ENCODE data around the gene TMEM131.

DNA sequence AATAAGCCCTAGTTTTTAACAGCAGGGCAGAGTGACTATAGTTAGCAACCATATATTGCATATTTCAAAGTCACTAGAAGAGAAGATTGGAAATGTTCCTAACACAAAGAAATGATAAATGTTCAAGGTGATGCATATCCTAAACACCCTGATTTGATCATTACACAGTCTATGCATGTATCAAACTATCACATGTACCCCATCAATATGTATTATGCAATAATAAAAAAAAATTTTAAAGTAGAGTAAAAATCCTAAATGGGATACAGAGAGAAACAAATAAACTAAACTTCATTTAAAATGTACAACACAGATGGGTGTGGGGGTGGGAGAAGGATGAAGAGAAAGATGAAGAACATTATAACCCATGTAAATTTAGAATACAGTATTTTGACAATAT lies 93.9 kb downstream of the TMEM131 start:
- TF ChIP-seq POLR2A (IDR thresholded peaks at IDR 0.05), result no peak
- TF ChIP-seq, protein P1, sequence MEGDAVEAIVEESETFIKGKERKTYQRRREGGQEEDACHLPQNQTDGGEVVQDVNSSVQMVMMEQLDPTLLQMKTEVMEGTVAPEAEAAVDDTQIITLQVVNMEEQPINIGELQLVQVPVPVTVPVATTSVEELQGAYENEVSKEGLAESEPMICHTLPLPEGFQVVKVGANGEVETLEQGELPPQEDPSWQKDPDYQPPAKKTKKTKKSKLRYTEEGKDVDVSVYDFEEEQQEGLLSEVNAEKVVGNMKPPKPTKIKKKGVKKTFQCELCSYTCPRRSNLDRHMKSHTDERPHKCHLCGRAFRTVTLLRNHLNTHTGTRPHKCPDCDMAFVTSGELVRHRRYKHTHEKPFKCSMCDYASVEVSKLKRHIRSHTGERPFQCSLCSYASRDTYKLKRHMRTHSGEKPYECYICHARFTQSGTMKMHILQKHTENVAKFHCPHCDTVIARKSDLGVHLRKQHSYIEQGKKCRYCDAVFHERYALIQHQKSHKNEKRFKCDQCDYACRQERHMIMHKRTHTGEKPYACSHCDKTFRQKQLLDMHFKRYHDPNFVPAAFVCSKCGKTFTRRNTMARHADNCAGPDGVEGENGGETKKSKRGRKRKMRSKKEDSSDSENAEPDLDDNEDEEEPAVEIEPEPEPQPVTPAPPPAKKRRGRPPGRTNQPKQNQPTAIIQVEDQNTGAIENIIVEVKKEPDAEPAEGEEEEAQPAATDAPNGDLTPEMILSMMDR (IDR thresholded peaks at IDR 0.05), result no peak

Data from lower leg skin (tissue), 3 donors.